ENCODE data around the gene TBXA2R.

The TBXA2R gene

GRCh38 chr19:3557461-3558248, 49.0 kb downstream of the TBXA2R start, which contains the start of gene MFSD12:
TSS of gene MFSD12 (minus strand) at chr19:3557586. CDS start at chr19:3557403, 183 bp downstream.
- Histone ChIP-seq H3K36me3 (no peaks in the 10 kb centered on the region), H3K4me2 (peak within 1 kb of the TSS; percentile 95), H3K27ac (peak within 1 kb of the TSS; percentile 86), H3K27me3 (no peaks in the 10 kb centered on the region), H3K9me3 (no peaks in the 10 kb centered on the region), H3K4me3 (peak within 1 kb of the TSS; percentile 95), H3K4me1 (peaks cover 81% of the 10 kb centered on the region), H4K20me1 (peaks cover 43% of the 10 kb centered on the region), H3K9ac (peak within 1 kb of the TSS; percentile 87)
- TF ChIP-seq Cebpa-rat (IDR thresholded peaks at IDR 0.05) = no peak

GRCh38 chr19:3556978-3557460, 49.7 kb downstream of the TBXA2R start:
- Histone ChIP-seq H3K27ac (peak overlapping the region; percentile 86), H3K9ac (peak overlapping the region; percentile 87), H3K27me3 (no peaks in the 10 kb centered on the region), H3K36me3 (no peaks in the 10 kb centered on the region), H3K4me2 (peak overlapping the region; percentile 95), H3K4me3 (peak overlapping the region; percentile 95), H4K20me1 (peaks cover 49% of the 10 kb centered on the region), H3K9me3 (no peaks in the 10 kb centered on the region), H3K4me1 (peaks cover 87% of the 10 kb centered on the region)
- TF ChIP-seq Cebpa-rat (IDR thresholded peaks at IDR 0.05) = no peak

GRCh38 chr19:3556423-3556977, 50.2 kb downstream of the TBXA2R start:
- Histone ChIP-seq H3K9me3 (no peaks in the 10 kb centered on the region), H3K4me1 (peaks cover 92% of the 10 kb centered on the region), H3K27me3 (no peaks in the 10 kb centered on the region), H4K20me1 (peaks cover 54% of the 10 kb centered on the region), H3K27ac (peak overlapping the region; percentile 86), H3K4me3 (peak overlapping the region; percentile 95), H3K9ac (peak overlapping the region; percentile 87), H3K4me2 (peak overlapping the region; percentile 95), H3K36me3 (peaks cover 1% of the 10 kb centered on the region; the same call in 1 of the 2 replicates)
- TF ChIP-seq Cebpa-rat (IDR thresholded peaks at IDR 0.05) = no peak

GRCh38 chr19:3555653-3556422, 50.8 kb downstream of the TBXA2R start:
- Histone ChIP-seq H4K20me1 (peaks cover 61% of the 10 kb centered on the region), H3K9ac (peak overlapping the region; percentile 87), H3K4me2 (peak overlapping the region; percentile 95)

GRCh38 chr19:3554254-3555083, 52.2 kb downstream of the TBXA2R start:
- Histone ChIP-seq H3K9ac (peak overlapping the region; percentile 63), H4K20me1 (peaks cover 72% of the 10 kb centered on the region), H3K4me3 (peak overlapping the region; percentile 52), H3K9me3 (no peaks in the 10 kb centered on the region), H3K36me3 (peaks cover 19% of the 10 kb centered on the region), H3K4me2 (peak overlapping the region; percentile 95), H3K4me1 (peaks cover 77% of the 10 kb centered on the region), H3K27me3 (no peaks in the 10 kb centered on the region), H3K27ac (peak overlapping the region; percentile 83)
- TF ChIP-seq Cebpa-rat (IDR thresholded peaks at IDR 0.05) = no peak

More at GRCh38 chr19:3555653-3556422, 50.8 kb downstream of the TBXA2R start:
- no peaks in the 10 kb centered on the region for H3K27me3 ChIP-seq
- peaks cover 8% of the 10 kb centered on the region for H3K36me3 ChIP-seq
- H3K4me3 ChIP-seq = peak overlapping the region; percentile 95
- no peaks in the 10 kb centered on the region for H3K9me3 ChIP-seq
- peak overlapping the region; percentile 86 for H3K27ac ChIP-seq
- no peak for TF ChIP-seq Cebpa-rat (IDR thresholded peaks at IDR 0.05)
- peaks cover 91% of the 10 kb centered on the region for H3K4me1 ChIP-seq

- H3K9ac ChIP-seq = no peak overlapping the region
- TF ChIP-seq Cebpa-rat (IDR thresholded peaks at IDR 0.05) = no peak
Measured at GRCh38 chr19:3551792-3552095, 54.9 kb downstream of the TBXA2R start.

GRCh38 chr19:3550947-3551791, 55.5 kb downstream of the TBXA2R start:
- Histone ChIP-seq H3K4me1 (peaks cover 52% of the 10 kb centered on the region), H3K36me3 (peaks cover 51% of the 10 kb centered on the region), H3K4me3 (no peak overlapping the region), H3K27me3 (no peaks in the 10 kb centered on the region), H3K27ac (no peak overlapping the region; the same call in 1 of the 2 replicates), H4K20me1 (peaks cover 90% of the 10 kb centered on the region), H3K9me3 (no peaks in the 10 kb centered on the region), H3K9ac (no peak overlapping the region), H3K4me2 (peak overlapping the region; percentile 95; the same call in 1 of the 2 replicates)
- TF ChIP-seq Cebpa-rat (IDR thresholded peaks at IDR 0.05) = no peak

More at GRCh38 chr19:3551792-3552095, 54.9 kb downstream of the TBXA2R start:
- H3K4me1 ChIP-seq = peaks cover 58% of the 10 kb centered on the region
- H3K27me3 ChIP-seq = no peaks in the 10 kb centered on the region
- H3K4me2 ChIP-seq = peak overlapping the region; percentile 95; the same call in 1 of the 2 replicates
- H3K4me3 ChIP-seq = no peak overlapping the region
- H3K9me3 ChIP-seq = no peaks in the 10 kb centered on the region
- peaks cover 46% of the 10 kb centered on the region for H3K36me3 ChIP-seq
- H3K27ac ChIP-seq = no peak overlapping the region; the same call in 1 of the 2 replicates
- H4K20me1 ChIP-seq = peaks cover 91% of the 10 kb centered on the region

- Histone ChIP-seq H3K4me2 (no peak overlapping the region), H3K4me3 (no peak overlapping the region), H3K27me3 (no peaks in the 10 kb centered on the region), H4K20me1 (peaks cover 90% of the 10 kb centered on the region), H3K27ac (no peak overlapping the region), H3K9ac (no peak overlapping the region), H3K9me3 (no peaks in the 10 kb centered on the region), H3K4me1 (peaks cover 38% of the 10 kb centered on the region), H3K36me3 (peaks cover 61% of the 10 kb centered on the region)
- TF ChIP-seq Cebpa-rat (IDR thresholded peaks at IDR 0.05) = no peak
Measured at GRCh38 chr19:3549816-3550215, 56.9 kb downstream of the TBXA2R start.

All from BLaER1 (cell line).